ENCODE measurements around the gene SCG3.
"Not testable (repeated sequence)": the region's sequence is repeated elsewhere in the genome, so short reads cannot be mapped to it uniquely, and the experiment has no call there.

SCG3 gene

DNA sequence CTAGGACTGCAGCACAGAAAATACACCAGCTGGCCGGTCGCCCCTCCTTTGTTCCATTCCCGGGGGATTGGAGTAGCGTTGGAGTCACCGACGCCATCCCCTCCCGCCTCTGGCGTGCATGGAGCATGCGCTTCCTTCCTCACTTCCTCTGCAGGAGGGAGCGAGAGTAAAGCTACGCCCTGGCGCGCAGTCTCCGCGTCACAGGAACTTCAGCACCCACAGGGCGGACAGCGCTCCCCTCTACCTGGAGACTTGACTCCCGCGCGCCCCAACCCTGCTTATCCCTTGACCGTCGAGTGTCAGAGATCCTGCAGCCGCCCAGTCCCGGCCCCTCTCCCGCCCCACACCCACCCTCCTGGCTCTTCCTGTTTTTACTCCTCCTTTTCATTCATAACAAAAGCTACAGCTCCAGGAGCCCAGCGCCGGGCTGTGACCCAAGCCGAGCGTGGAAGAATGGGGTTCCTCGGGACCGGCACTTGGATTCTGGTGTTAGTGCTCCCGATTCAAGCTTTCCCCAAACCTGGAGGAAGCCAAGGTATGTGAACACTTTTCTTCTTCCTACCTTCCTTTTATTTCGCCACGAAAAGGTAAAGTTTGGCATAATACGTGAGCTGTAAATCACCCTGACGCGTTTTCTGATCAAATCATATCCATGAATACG, at the start of gene SCG3:
Gene SCG3 (plus strand): TSS at position 201 of the 661 bp plus-strand sequence. CDS start 253 bp downstream, at position 454.
- DNase-seq (ENCODE audit: low read depth): peak; percentile 1

- DNase-seq (ENCODE audit: low read depth): no peak
Measured at GRCh38 chr15:51634591-51635198, 46.6 kb upstream of the SCG3 start.

DNA sequence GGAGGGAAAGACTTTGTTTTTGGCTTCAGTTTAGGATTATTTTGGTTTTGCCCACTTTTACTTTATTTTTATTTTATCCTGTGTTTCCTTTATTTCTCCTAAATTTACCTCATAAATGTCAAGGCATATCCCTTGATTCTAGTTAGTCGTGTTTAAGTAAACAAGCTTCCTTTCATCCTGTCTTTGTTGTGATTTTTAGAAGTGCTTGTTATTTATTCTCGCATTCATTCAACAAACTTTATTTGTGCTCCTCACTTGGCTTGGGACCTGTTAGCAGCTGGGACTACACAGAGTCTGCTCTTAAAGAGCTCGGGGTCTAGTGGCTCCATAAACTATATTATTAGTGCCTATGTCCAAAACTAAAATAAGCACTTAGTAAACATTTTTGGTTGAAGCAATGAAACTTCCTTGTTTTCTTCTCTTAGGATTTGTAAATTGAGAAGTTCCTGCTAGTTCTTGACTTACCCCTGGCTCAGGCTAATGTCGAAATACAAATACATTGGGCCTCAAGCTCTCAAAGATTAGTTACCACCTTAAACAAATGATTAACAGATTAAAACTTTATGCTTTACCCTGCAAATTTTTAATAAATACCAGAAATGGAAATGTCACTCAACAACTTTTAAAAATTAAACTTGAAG, 39.7 kb upstream of the SCG3 start:
- DNase-seq (ENCODE audit: low read depth): no peak

DNA sequence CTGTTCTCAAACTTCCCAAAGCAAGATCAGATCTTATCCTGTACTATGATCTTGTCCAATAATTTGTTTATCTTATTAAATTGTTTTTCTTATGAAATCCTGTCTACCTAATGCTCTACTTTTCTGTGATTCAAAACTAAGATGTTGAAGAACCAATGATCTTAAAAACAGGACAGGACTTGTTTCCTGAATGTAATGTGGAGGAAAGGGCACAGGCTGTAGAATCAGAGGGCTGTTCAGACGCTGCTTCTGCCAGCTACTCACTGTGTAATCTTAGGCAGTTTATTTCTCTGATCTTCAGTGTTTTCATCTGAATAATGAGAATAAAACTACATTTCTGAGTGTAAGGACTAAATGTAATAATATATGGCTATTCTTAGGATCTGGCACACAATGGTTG, 38.6 kb upstream of the SCG3 start:
- DNase-seq (ENCODE audit: low read depth): no peak

DNA sequence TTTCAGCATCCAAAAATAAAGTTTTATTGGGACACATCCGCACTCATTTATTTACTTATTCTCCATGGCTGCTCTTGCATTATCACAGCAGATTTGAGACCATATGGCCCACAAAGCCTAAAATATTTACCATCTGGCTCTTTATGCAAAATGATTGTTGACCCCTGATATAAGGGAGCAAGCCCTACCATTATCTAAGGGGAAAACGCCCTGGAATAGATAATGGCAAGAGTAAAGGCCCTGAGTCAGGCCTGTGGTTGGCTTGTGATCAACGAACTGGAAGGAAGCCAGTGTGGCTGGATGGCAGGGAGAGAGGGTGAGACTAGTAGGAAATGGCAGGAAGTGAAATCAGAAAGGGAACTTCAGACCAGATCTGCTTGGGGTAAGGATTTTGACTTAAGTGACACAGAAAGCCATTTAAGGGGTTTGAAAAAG, 34.2 kb upstream of the SCG3 start:
- DNase-seq (ENCODE audit: low read depth): no peak

DNA sequence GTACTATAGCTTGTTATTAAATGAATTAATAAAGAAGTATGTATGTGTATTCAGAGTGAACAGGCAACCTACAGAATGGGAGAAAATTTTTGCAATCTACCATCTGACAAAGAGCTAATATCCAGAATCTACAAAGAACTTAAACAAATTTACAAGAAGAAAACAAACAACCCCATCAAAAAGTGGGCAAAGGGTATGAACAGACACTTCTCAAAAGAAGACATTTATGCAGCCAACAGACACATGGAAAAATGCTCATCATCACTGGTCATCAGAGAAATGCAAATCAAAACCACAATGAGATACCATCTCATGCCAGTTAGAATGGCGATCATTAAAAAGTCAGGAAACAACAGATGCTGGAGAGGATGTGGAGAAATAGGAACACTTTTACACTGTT, 33.2 kb upstream of the SCG3 start:
- DNase-seq (ENCODE audit: low read depth): not testable (repeated sequence)

- not testable (repeated sequence) for DNase-seq (ENCODE audit: low read depth)
Measured at GRCh38 chr15:51648643-51649042, 32.7 kb upstream of the SCG3 start.

GRCh38 chr15:51649659-51650521, 31.4 kb upstream of the SCG3 start:
- DNase-seq (ENCODE audit: low read depth): no peak

DNA sequence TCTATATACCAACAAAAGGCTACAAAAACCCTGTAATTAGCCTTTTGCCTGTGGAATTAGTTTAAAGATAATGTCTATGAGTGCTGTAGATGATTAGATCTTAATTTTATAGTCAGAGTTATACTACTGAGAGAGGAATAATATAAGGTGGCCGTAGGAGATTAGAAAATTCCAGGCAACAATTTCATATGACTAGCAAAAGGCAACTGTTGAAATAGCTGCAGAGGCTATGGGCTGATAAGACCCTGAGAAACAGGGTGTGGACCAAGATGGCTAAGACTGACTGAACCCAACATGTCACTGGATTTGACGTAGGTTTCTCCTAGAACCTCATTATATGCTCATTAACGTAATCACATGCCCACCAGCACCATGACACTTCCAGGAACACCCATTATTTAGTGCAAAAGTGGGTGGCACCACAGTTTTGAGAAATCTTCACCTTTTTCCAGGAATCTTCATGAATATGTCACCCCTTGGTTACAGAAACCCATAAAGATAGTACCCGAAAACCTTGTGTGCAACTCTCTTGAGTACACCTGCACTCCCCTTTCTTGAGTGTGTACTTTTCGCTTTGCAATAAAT, 29.1 kb upstream of the SCG3 start:
- DNase-seq (ENCODE audit: low read depth): no peak

GRCh38 chr15:51655401-51656057, 25.8 kb upstream of the SCG3 start:
- DNase-seq (ENCODE audit: low read depth): not testable (repeated sequence)

DNA sequence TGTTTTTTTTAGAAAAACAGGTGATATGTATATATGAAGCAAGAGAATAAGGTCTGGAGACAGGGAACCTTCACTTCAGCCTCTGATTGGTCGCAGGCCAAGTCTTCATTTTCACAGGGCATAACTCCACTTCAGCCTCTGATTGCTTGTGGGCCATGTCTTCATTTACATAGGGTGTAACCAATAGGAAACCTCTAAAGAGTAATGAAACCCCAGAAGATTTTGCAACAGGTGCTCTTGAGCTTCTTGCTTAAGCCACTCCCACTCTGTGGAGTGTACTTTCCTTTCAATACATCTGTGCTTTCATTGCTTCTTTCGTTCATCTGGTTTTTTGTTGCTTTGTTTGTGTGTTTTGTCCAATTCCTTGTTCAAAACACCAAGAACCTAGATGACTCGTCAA, 22.6 kb upstream of the SCG3 start:
- DNase-seq (ENCODE audit: low read depth): no peak

DNA sequence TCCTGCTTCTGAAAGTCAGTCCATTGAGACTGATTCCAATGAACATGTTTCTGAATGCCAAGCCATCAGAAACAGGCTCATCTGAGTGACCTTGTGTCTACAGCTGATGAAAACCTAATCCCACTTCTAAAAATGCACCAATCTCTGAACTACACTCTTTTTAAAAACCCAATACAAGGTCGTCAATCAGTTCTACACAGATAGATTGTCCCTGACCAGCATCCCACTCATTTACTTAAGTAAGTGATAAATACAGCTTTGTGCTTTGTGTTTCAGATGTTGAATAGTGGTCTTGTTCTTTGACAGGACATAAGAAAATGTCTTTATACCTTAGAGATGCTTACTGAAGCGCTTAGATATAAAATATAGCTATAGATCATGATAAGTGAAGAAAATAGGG, 20.2 kb upstream of the SCG3 start:
- DNase-seq (ENCODE audit: low read depth): no peak

- DNase-seq (ENCODE audit: low read depth): no peak
Measured at GRCh38 chr15:51667478-51667877, 13.8 kb upstream of the SCG3 start.

- DNase-seq (ENCODE audit: low read depth): no peak
Measured at GRCh38 chr15:51668446-51668845, 12.9 kb upstream of the SCG3 start.

DNA sequence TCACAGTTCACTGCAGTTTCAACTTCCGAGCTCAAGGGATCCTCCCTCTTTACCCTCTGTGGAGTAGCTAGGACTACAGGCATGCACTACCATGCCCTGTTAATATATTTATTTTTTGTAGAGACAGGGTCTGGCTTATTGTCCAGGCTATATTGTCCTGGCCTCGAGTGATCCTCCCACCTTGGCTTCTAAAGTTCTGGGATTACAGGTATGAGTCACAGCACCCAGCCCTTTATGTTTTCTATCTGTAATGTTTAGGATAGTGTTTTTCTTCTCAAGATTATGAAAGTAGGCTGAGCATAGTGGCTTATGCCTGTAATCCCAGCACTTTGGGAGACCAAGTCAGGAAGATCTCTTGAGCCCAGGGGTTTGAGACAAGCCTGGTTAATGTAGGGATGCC, 11.9 kb upstream of the SCG3 start:
- no peak for DNase-seq (ENCODE audit: low read depth)

GRCh38 chr15:51672155-51672687, 9.1 kb upstream of the SCG3 start:
- DNase-seq (ENCODE audit: low read depth): no peak

DNA sequence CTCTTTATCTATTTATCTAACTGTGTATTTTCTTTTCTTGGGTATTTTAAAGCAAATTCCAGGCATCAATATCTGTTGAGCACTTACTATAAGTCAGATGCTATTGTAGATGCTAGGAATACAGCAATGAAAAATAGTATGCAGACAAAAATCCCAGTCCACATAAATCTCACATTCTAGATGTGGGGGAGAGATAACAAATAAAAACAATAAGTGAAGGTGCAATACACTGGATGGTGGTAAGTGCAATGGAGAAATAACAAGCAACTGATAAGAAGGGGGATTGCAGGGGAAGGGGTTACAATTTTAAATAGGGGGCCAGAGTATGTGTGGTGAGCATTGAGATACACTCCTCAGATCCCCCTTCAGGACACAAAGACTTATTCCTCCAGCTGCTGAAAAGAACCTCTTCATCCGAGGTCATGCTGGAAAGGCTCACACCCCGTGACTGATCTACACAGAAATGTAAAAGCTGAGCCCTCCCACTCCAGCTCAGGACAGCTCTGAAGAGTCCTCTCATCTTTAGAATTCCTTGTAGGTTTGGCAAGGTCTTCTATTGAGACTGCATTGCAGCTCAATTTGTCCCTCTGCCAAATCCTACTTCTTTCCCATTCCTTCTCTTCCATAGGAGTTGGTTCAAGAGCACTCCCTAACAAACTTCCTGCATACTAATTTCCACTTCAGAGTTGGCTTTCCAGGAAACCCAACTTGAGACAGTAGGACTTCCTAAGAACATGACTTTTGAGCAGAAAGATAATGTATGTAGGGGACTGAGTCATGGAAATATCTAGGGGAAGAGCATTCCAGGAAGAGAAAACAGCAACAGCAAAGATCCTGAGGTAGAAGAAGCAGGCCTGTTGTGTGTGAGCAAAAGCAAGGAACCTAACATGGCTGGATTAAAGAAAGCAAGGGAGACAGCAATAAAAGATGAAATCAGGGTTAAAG, 8.1 kb upstream of the SCG3 start:
- no peak for DNase-seq (ENCODE audit: low read depth)

DNA sequence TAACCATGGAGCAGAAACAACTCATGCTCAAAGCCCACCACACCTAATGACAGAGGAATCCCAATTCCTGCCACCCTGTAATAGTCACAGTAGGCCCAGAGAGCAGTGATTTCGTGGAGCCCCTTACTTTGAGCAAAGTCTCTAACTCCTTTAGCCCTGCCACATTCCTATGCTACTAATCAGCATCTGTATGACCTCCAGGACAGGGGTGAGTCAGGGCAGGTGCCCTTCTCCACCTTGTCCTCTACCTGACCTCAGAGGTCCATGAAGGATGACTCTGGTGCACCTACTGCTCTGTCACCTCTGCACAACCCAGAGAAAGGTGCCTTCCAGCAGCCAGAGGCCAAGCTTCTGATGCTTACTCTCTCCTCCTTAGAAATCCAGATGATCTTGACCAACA, 6.1 kb upstream of the SCG3 start:
- DNase-seq (ENCODE audit: low read depth): no peak

DNA sequence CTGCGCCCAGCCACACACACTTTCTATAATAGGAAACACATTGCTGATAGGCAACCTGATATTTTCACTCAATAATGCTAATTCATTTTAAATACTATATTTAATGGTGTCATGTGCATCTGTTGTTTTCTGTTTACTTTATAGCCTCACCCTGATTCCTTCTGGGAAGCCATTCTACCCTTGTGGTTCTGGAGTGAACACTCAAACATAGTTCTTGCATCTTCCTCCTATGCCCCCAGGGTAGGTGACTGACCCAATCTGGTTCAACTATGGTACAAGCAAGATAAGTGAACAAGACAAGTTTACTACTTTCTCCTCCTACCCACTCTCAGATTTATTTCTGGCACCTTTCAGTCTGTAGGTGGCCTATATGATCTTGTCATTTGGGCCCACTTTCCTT, 4.3 kb upstream of the SCG3 start:
- no peak for DNase-seq (ENCODE audit: low read depth)

DNA sequence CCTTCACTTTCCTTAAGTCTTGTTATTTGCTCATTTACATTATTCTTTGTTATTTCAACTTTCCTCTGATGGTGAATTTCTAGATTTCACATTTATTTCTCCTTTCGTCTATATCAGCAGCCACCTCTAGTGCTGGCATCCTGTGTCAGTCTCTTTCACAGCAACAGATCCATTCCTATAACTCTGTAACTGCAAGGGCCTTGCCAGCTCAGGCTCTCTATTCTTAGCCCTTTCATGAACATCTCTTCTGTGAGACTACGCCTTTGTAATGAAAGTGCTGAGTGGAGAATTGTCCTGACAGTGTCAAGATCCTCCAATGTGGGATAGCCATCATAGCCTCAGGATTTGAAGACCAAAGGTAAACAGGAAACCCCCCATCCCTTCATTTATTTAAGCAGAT, 3.9 kb upstream of the SCG3 start:
- DNase-seq (ENCODE audit: low read depth): no peak

All from stimulated activated CD8-positive, alpha-beta memory T cell treated with anti-CD3 and anti-CD28 coated beads, Interleukin-12 subunit alpha, Interleukin-12 subunit beta, amount 100 ng/mL, for 4 hours (primary cell).